Stimulated activated CD4-positive, alpha-beta T cell treated with anti-CD3 and anti-CD28 coated beads, TNF-alpha, amount 100 ng/mL, for 4 hours (primary cell): Measurements from ENCODE around the gene ZNF507.
"Not testable (repeated sequence)": the region's sequence is repeated elsewhere in the genome, so short reads cannot be mapped to it uniquely, and the experiment has no call there.

ENCODE experiments used
- DNase-seq, 3 experiments: peaks; one replicate each; pipeline ENCODE4 v3.0.0-alpha.2; 2020; ENCODE audit warnings: low read depth in 3 of 3

The ZNF507 gene

GRCh38 chr19:32368787-32369186 is 23.4 kb downstream of the ZNF507 start:
- DNase-seq, result no peak

GRCh38 chr19:32372726-32373517 is 27.5 kb downstream of the ZNF507 start:
- DNase-seq, result no peak

- no peak for DNase-seq
Measured at GRCh38 chr19:32373585-32374295, 28.3 kb downstream of the ZNF507 start.

GRCh38 chr19:32374362-32374761 is 29.0 kb downstream of the ZNF507 start:
- DNase-seq, result not testable (repeated sequence)

GRCh38 chr19:32377088-32377487 is 31.7 kb downstream of the ZNF507 start:
- not testable (repeated sequence) for DNase-seq

- no peak for DNase-seq
Measured at GRCh38 chr19:32380269-32380668, 34.9 kb downstream of the ZNF507 start.

- no peak for DNase-seq
Measured at GRCh38 chr19:32387701-32388392, 42.4 kb downstream of the ZNF507 start.

- no peak for DNase-seq
Measured at GRCh38 chr19:32388393-32388855, 43.0 kb downstream of the ZNF507 start.

GRCh38 chr19:32392901-32393300 is 47.5 kb downstream of the ZNF507 start:
- no peak for DNase-seq

- DNase-seq, result no peak
Measured at GRCh38 chr19:32396046-32396652, 50.7 kb downstream of the ZNF507 start.

- DNase-seq, result no peak
Measured at GRCh38 chr19:32397671-32398101, 52.3 kb downstream of the ZNF507 start.

- no peak for DNase-seq
Measured at GRCh38 chr19:32401992-32402391, 56.6 kb downstream of the ZNF507 start.

- no peak for DNase-seq
Measured at GRCh38 chr19:32403291-32403995, 58.0 kb downstream of the ZNF507 start.

- no peak for DNase-seq
Measured at GRCh38 chr19:32404213-32404932, 59.0 kb downstream of the ZNF507 start.

- DNase-seq, result peak in 1 of 3 experiments; percentile 2
Measured at GRCh38 chr19:32404933-32405430, 59.6 kb downstream of the ZNF507 start.

GRCh38 chr19:32405431-32406160 is 60.2 kb downstream of the ZNF507 start, which contains the start of gene DPY19L3:
TSS of gene DPY19L3 (plus strand) at chr19:32405770. CDS start at chr19:32408254, 2,484 bp downstream.
- DNase-seq, result peak; percentile 81 to 91 (median 82)

- DNase-seq, result no peak
Measured at GRCh38 chr19:32406161-32407003, 61.0 kb downstream of the ZNF507 start.
